Erythroblast (primary cell): ENCODE results near the gene NKD2.
"Not testable (repeated sequence)": the region's sequence is repeated elsewhere in the genome, so short reads cannot be mapped to it uniquely, and the experiment has no call there.

Experiments used
- DNase-seq, 2 experiments: peaks; one replicate each; lab custom pipeline; 2025; lab: John Stamatoyannopoulos, UW
- GATA1 ChIP-seq: IDR thresholded peaks from 2 replicates; pipeline ENCODE4 v1.6.1; 2011; ENCODE audit warnings: low read depth, mild to moderate bottlenecking, control low read depth, low read length, moderate library complexity
- POLR2A ChIP-seq: IDR thresholded peaks from 2 replicates; pipeline ENCODE4 v1.6.1; 2011; ENCODE audit warnings: mild to moderate bottlenecking, low read length

NKD2 gene

GRCh38 chr5:1056611-1057484, 48.2 kb downstream of the NKD2 start:
- DNase-seq, result no peak
- TF ChIP-seq POLR2A (no peak), GATA1 (no peak)

GRCh38 chr5:1057485-1058082, 49.0 kb downstream of the NKD2 start:
- TF ChIP-seq POLR2A (no peak), GATA1 (no peak)

GRCh38 chr5:1058083-1058945, 49.7 kb downstream of the NKD2 start:
- DNase-seq, result no peak
- TF ChIP-seq POLR2A (no peak), GATA1 (no peak)

More at GRCh38 chr5:1057485-1058082, 49.0 kb downstream of the NKD2 start:
- DNase-seq, result no peak

- TF ChIP-seq POLR2A, result no peak
- no peak for TF ChIP-seq GATA1
- no peak for DNase-seq
Observed at GRCh38 chr5:1058988-1059883, 50.6 kb downstream of the NKD2 start.

GRCh38 chr5:1059884-1060263, 51.3 kb downstream of the NKD2 start:
- TF ChIP-seq GATA1, result no peak
- no peak for TF ChIP-seq POLR2A
- no peak for DNase-seq

GRCh38 chr5:1060535-1060981, 52.0 kb downstream of the NKD2 start:
- no peak for DNase-seq
- TF ChIP-seq POLR2A (no peak), GATA1 (no peak)

- DNase-seq, result not testable (repeated sequence)
Observed at GRCh38 chr5:1061292-1061691, 52.7 kb downstream of the NKD2 start.

- DNase-seq, result no peak
- TF ChIP-seq GATA1 (no peak), POLR2A (no peak)
Observed at GRCh38 chr5:1061916-1062315, 53.3 kb downstream of the NKD2 start.

GRCh38 chr5:1062761-1063568, 54.4 kb downstream of the NKD2 start:
- TF ChIP-seq GATA1, result no peak
- no peak for TF ChIP-seq POLR2A

GRCh38 chr5:1063661-1064382, 55.2 kb downstream of the NKD2 start:
- no peak for TF ChIP-seq POLR2A
- no peak for TF ChIP-seq GATA1
- no peak for DNase-seq

More at GRCh38 chr5:1062761-1063568, 54.4 kb downstream of the NKD2 start:
- DNase-seq, result no peak

- TF ChIP-seq GATA1, result no peak
- DNase-seq, result no peak
Observed at GRCh38 chr5:1064383-1065142, 56.0 kb downstream of the NKD2 start.
